SK-N-SH treated with all-trans-retinoic acid at 6 μM for 48 hours (cell line): Measurements from ENCODE around the gene PPARGC1A.

ENCODE experiments used
- ATAC-seq: fragments of 200-7000 bp; cut with Tn5 transposase; 3 replicates; pipeline ENCODE4 v1.9.1; 2020; ENCODE audit warnings: mild to moderate bottlenecking, moderate library complexity
- BACH2 ChIP-seq: fragments of 250-450 bp; sonication (Bioruptor Pico); IDR thresholded peaks from 2 replicates; pipeline ENCODE4 v1.9.0; 2021; ENCODE audit warnings: mild to moderate bottlenecking, borderline replicate concordance
- CREB5 ChIP-seq: fragments of 250-450 bp; sonication (Bioruptor Pico); IDR thresholded peaks from 2 replicates; pipeline ENCODE4 v1.5.1; 2020; ENCODE audit warnings: low read depth, mild to moderate bottlenecking, moderate library complexity
- CSDC2 ChIP-seq: fragments of 250-450 bp; sonication (Bioruptor Pico); IDR thresholded peaks from 2 replicates; pipeline ENCODE4 v1.5.0; 2020; ENCODE audit warnings: mild to moderate bottlenecking, moderate library complexity
- CSRNP3 ChIP-seq: fragments of 250-450 bp; sonication (Bioruptor Pico); IDR thresholded peaks from 2 replicates; pipeline ENCODE4 v1.5.1; 2021; ENCODE audit warnings: mild to moderate bottlenecking, moderate library complexity
- ESRRG ChIP-seq: fragments of 250-450 bp; sonication (Bioruptor Pico); IDR thresholded peaks from 2 replicates; pipeline ENCODE4 v1.6.1; 2021; ENCODE audit warnings: mild to moderate bottlenecking
- GLIS3 ChIP-seq: fragments of 250-450 bp; sonication (Bioruptor Pico); IDR thresholded peaks from 2 replicates; pipeline ENCODE4 v1.5.0; 2020; ENCODE audit warnings: mild to moderate bottlenecking, moderate library complexity
- ISL1 ChIP-seq: fragments of 250-450 bp; sonication (Bioruptor Pico); IDR thresholded peaks from 2 replicates; pipeline ENCODE4 v2.1.2; 2022; ENCODE audit warnings: mild to moderate bottlenecking, moderate library complexity
- OSR1 ChIP-seq: fragments of 250-450 bp; sonication (Bioruptor Pico); IDR thresholded peaks from 2 replicates; pipeline ENCODE4 v1.8.0; 2022; ENCODE audit warnings: moderate library complexity, mild to moderate bottlenecking, inconsistent platforms
- PATZ1 ChIP-seq: fragments of 250-450 bp; sonication (Bioruptor Pico); IDR thresholded peaks from 2 replicates; pipeline ENCODE4 v1.8.0; 2020; ENCODE audit warnings: mild to moderate bottlenecking, moderate library complexity, borderline replicate concordance
- POU6F1 ChIP-seq: fragments of 250-450 bp; sonication (Bioruptor Pico); IDR thresholded peaks from 2 replicates; pipeline ENCODE4 v1.8.0; 2021; ENCODE audit warnings: low read depth, mild to moderate bottlenecking, moderate library complexity, borderline replicate concordance
- PPARA ChIP-seq: fragments of 250-450 bp; sonication (Bioruptor Pico); IDR thresholded peaks from 2 replicates; pipeline ENCODE4 v1.5.0; 2020; ENCODE audit warnings: mild to moderate bottlenecking, borderline replicate concordance
- RARB ChIP-seq: fragments of 250-450 bp; sonication (Bioruptor Pico); IDR thresholded peaks from 2 replicates; pipeline ENCODE4 v1.8.0; 2021; ENCODE audit warnings: mild to moderate bottlenecking, moderate library complexity
- SNAI2 ChIP-seq: fragments of 250-450 bp; sonication (Bioruptor Pico); IDR thresholded peaks from 2 replicates; pipeline ENCODE4 v1.5.0; 2020; ENCODE audit warnings: mild to moderate bottlenecking, moderate library complexity
- TCF4 ChIP-seq: fragments of 250-450 bp; sonication (Bioruptor Pico); IDR thresholded peaks from 2 replicates; pipeline ENCODE4 v1.8.0; 2021; ENCODE audit warnings: mild to moderate bottlenecking, moderate library complexity, borderline replicate concordance
- TSHZ2 ChIP-seq: fragments of 250-450 bp; sonication (Bioruptor Pico); IDR thresholded peaks from 2 replicates; pipeline ENCODE4 v1.5.0; 2020; ENCODE audit warnings: mild to moderate bottlenecking, moderate library complexity
- ZFP3 ChIP-seq: fragments of 250-450 bp; sonication (Bioruptor Pico); IDR thresholded peaks from 2 replicates; pipeline ENCODE4 v1.5.0; 2020; ENCODE audit warnings: mild to moderate bottlenecking, moderate library complexity
- ZFP30 ChIP-seq: fragments of 450-650 bp; formaldehyde crosslinking; IDR thresholded peaks from 2 replicates; pipeline ENCODE4 v1.5.0; 2022; ENCODE audit warnings: mild to moderate bottlenecking, moderate library complexity
- ZNF565 ChIP-seq: fragments of 450-650 bp; formaldehyde crosslinking; conservative IDR thresholded peaks from 2 replicates; pipeline ENCODE4 v1.5.0; 2020; ENCODE audit warnings: low read depth, mild to moderate bottlenecking, moderate library complexity
- ZNF8 ChIP-seq: fragments of 450-650 bp; formaldehyde crosslinking; IDR thresholded peaks from 2 replicates; pipeline ENCODE4 v1.5.0; 2020; ENCODE audit warnings: mild to moderate bottlenecking, moderate library complexity

The PPARGC1A gene

GRCh38 chr4:23920296-23920695 lies 30.4 kb upstream of the PPARGC1A start:
- TF ChIP-seq ZFP30 (CRISPR knock-in tag) (no peak), PATZ1 (no peak), ISL1 (no peak), OSR1 (CRISPR knock-in tag) (no peak), ZNF8 (no peak), CREB5 (CRISPR knock-in tag) (no peak), TCF4 (CRISPR knock-in tag) (no peak), PPARA (CRISPR knock-in tag) (no peak), ZNF565 (CRISPR knock-in tag) (no peak), ESRRG (no peak), BACH2 (no peak), GLIS3 (CRISPR knock-in tag) (no peak), CSRNP3 (CRISPR knock-in tag) (no peak)
- TF ChIP-seq, all 23 proteins: peak for 0
- no peak for ATAC-seq

- TF ChIP-seq PATZ1: no peak
- ATAC-seq: no peak
Observed at GRCh38 chr4:23916282-23916681, 26.4 kb upstream of the PPARGC1A start.

GRCh38 chr4:23915459-23916132 lies 25.7 kb upstream of the PPARGC1A start:
- no peak for ATAC-seq
- no peak for TF ChIP-seq ZFP3 (CRISPR knock-in tag)

GRCh38 chr4:23911675-23912455 lies 22.0 kb upstream of the PPARGC1A start:
- ATAC-seq: no peak

More at GRCh38 chr4:23911675-23912455, 22.0 kb upstream of the PPARGC1A start:
- TF ChIP-seq GLIS3 (CRISPR knock-in tag) (no peak), SNAI2 (CRISPR knock-in tag) (no peak), CSRNP3 (CRISPR knock-in tag) (no peak), ISL1 (no peak), OSR1 (CRISPR knock-in tag) (no peak), ZNF565 (CRISPR knock-in tag) (no peak), ZNF8 (no peak), CSDC2 (CRISPR knock-in tag) (no peak), RARB (CRISPR knock-in tag) (no peak), BACH2 (no peak), ESRRG (no peak), POU6F1 (CRISPR knock-in tag) (no peak), TSHZ2 (CRISPR knock-in tag) (no peak)
